Measurements from ENCODE around the gene POLR2M. TPM values are rescaled to one million over a fixed set of nuclear protein-coding genes. Genes with fewer than 3 reads are reported as not detected.

Gene POLR2M
- total RNA-seq, 1 donor from 2014 or later: 141 TPM

GRCh38 chr15:57736591-57736990 is 30.1 kb downstream of the POLR2M start:
- DNase-seq (ENCODE audit: low read depth): no peak

- no peak for DNase-seq (ENCODE audit: low read depth)
Observed at GRCh38 chr15:57738734-57739237, 32.3 kb downstream of the POLR2M start.

GRCh38 chr15:57740048-57740447 is 33.5 kb downstream of the POLR2M start:
- no peak for DNase-seq (ENCODE audit: low read depth)

- DNase-seq (ENCODE audit: low read depth): no peak
Observed at GRCh38 chr15:57741089-57741488, 34.6 kb downstream of the POLR2M start.

- DNase-seq (ENCODE audit: low read depth): peak; percentile 21
Observed at GRCh38 chr15:57743424-57743823, 36.9 kb downstream of the POLR2M start.

- no peak for DNase-seq (ENCODE audit: low read depth)
Observed at GRCh38 chr15:57746786-57747185, 40.3 kb downstream of the POLR2M start.

GRCh38 chr15:57747206-57747896 is 40.8 kb downstream of the POLR2M start:
- no peak for DNase-seq (ENCODE audit: low read depth)

GRCh38 chr15:57751177-57751800 is 44.8 kb downstream of the POLR2M start:
- DNase-seq (ENCODE audit: low read depth): peak; percentile 55

GRCh38 chr15:57752436-57752835 is 45.9 kb downstream of the POLR2M start:
- no peak for DNase-seq (ENCODE audit: low read depth)

- no peak for DNase-seq (ENCODE audit: low read depth)
Observed at GRCh38 chr15:57752840-57753239, 46.3 kb downstream of the POLR2M start.

- no peak for DNase-seq (ENCODE audit: low read depth)
Observed at GRCh38 chr15:57756466-57756865, 50.0 kb downstream of the POLR2M start.

- DNase-seq (ENCODE audit: low read depth): no peak
Observed at GRCh38 chr15:57758560-57758959, 52.0 kb downstream of the POLR2M start.

- DNase-seq (ENCODE audit: low read depth): no peak
Observed at GRCh38 chr15:57761562-57761961, 55.0 kb downstream of the POLR2M start.

GRCh38 chr15:57762302-57762701 is 55.8 kb downstream of the POLR2M start:
- DNase-seq (ENCODE audit: low read depth): no peak

- no peak for DNase-seq (ENCODE audit: low read depth)
Observed at GRCh38 chr15:57763176-57763964, 56.9 kb downstream of the POLR2M start.

Other genes with a start within 250 kb of the POLR2M start
- 1.5 and 3.9 TPM in 2 replicates for gene MYZAP, start 114.8 kb upstream of the POLR2M start, total RNA-seq